Natural killer cell (primary cell): ENCODE measurements around the gene NDUFA3. TPM values are rescaled to one million over a fixed set of nuclear protein-coding genes. Genes with fewer than 3 reads are reported as not detected.

Experiments
- ATAC-seq, 3 donors: fragments of 150-1000 bp in 2 of 3; fragments of 200-7000 bp in 1 of 3; cut with Tn5 transposase; 1 replicate in 1 of 3; 2 replicates in 2 of 3; pipeline ENCODE4 v1.10.0; 2021; ENCODE audit warnings: mild to moderate bottlenecking in 2 of 3, moderate library complexity in 2 of 3
- DNase-seq, 2 donors: peaks; one replicate each; pipeline versions ENCODE4 v3.0.0 to v3.0.0-alpha.2; 2013 to 2021; ENCODE audit warnings: mixed read lengths in 1 of 2
- H3K27ac ChIP-seq: one replicate; pipeline ENCODE4 v1.5.1; 2013; ENCODE audit warnings: mild to moderate bottlenecking, low read length
- H3K27me3 ChIP-seq: one replicate; pipeline ENCODE4 v1.6.1; 2013; ENCODE audit warnings: low read length; ENCODE audit not compliant: control insufficient read depth, insufficient read depth
- H3K36me3 ChIP-seq: one replicate; pipeline ENCODE4 v1.6.1; 2013; ENCODE audit warnings: low read length; ENCODE audit not compliant: control insufficient read depth, insufficient read depth
- H3K4me1 ChIP-seq: one replicate; pipeline ENCODE4 v1.6.1; 2013; ENCODE audit warnings: low read length; ENCODE audit not compliant: control insufficient read depth, insufficient read depth
- H3K4me3 ChIP-seq: one replicate; pipeline ENCODE4 v1.5.1; 2013; ENCODE audit warnings: low read length
- H3K9me3 ChIP-seq: one replicate; pipeline ENCODE4 v1.6.1; 2013; ENCODE audit warnings: low read length; ENCODE audit not compliant: control insufficient read depth, insufficient read depth
- H3K27ac Mint-ChIP-seq, 2 donors: one replicate each; pipeline ENCODE4 v1.8.0; 2022; ENCODE audit warnings: mild to moderate bottlenecking in 2 of 2, mixed read lengths in 2 of 2, moderate library complexity in 1 of 2
- H3K27me3 Mint-ChIP-seq, 2 donors: one replicate each; pipeline ENCODE4 v1.8.0; 2022; ENCODE audit warnings: low read depth in 2 of 2, mixed read lengths in 2 of 2
- H3K36me3 Mint-ChIP-seq: one replicate; pipeline ENCODE4 v1.8.0; 2022; ENCODE audit warnings: mixed read lengths
- H3K4me1 Mint-ChIP-seq, 2 donors: one replicate each; pipeline ENCODE4 v1.8.0; 2022; ENCODE audit warnings: mixed read lengths in 2 of 2
- H3K4me3 Mint-ChIP-seq: one replicate; pipeline ENCODE4 v1.8.0; 2022; ENCODE audit warnings: mild to moderate bottlenecking, moderate library complexity, mixed read lengths
- H3K9me3 Mint-ChIP-seq, 2 donors: one replicate each; pipeline ENCODE4 v1.8.0; 2022; ENCODE audit warnings: mixed read lengths in 2 of 2
- WGBS: methylation state at CpG from one replicate; pipeline ENCODE4 v1.1.7; 2013; ENCODE audit warnings: missing lambda C conversion rate; ENCODE audit not compliant: insufficient coverage; 5-methylcytosine and 5-hydroxymethylcytosine counted together
- intact Hi-C: fragments of 100-400 bp; cut with micrococcal nuclease; formaldehyde crosslinking; loops from one replicate; pipeline ENCODE4 v1.14.2; 2022
- total RNA-seq, 4 donors: library from RNA; stranded (reverse); fragments of 120-200 nt in 1 of 4; gene quantifications; one replicate each; pipeline versions ENCODE4 v1.2.3 to v1.2.4, GENCODE V29; 2013 to 2022
- TF ChIP-seq, protein P1 (sequence below): fragments of 200-600 bp; IDR thresholded peaks from one replicate; pipeline ENCODE4 v1.8.0; 2022; ENCODE audit warnings: antibody characterized with exemption

NDUFA3 gene
- total RNA-seq, 3 donors from 2014 or later (not counting 1 experiment from before 2014, with no cell fraction given), result 48.4 to 91.9 (median 71.4) TPM

- TF ChIP-seq, protein P1, sequence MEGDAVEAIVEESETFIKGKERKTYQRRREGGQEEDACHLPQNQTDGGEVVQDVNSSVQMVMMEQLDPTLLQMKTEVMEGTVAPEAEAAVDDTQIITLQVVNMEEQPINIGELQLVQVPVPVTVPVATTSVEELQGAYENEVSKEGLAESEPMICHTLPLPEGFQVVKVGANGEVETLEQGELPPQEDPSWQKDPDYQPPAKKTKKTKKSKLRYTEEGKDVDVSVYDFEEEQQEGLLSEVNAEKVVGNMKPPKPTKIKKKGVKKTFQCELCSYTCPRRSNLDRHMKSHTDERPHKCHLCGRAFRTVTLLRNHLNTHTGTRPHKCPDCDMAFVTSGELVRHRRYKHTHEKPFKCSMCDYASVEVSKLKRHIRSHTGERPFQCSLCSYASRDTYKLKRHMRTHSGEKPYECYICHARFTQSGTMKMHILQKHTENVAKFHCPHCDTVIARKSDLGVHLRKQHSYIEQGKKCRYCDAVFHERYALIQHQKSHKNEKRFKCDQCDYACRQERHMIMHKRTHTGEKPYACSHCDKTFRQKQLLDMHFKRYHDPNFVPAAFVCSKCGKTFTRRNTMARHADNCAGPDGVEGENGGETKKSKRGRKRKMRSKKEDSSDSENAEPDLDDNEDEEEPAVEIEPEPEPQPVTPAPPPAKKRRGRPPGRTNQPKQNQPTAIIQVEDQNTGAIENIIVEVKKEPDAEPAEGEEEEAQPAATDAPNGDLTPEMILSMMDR, result no peak
- H3K4me1 Mint-ChIP-seq, result peaks cover 39 to 65% of the 10 kb centered on the region in 2 donors
Measured at GRCh38 chr19:54142166-54142780, 39.6 kb downstream of the NDUFA3 start.

DNA sequence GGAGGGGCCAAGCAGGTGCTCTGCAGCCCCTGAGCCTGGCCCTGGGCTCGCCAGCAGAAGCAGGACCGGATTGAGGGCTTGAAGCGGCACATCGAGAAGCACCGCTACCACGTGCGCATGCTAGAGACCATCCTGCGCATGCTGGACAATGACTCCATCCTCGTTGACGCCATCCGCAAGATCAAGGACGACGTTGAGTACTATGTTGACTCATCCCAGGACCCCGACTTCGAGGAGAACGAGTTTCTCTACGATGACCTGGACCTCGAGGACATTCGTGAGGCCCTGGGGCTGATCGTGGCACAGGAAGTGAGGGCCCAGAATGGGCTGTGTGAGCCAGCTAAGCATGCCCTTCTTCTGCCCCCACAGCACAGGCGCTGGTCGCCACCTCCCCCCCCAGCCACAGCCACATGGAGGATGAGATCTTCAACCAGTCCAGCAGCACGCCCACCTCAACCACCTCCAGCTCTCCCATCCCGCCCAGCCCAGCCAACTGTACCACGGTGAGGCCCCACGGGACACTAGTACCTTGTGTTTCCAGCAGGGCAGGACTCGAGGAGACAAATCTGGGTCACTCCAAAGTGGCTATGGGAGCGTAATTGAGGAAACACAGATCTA lies 43.0 kb downstream of the NDUFA3 start:
- Mint-ChIP-seq H3K27me3 (no peaks in the 10 kb centered on the region), H3K27ac (no peak overlapping the region), H3K4me3 (no peak overlapping the region), H3K36me3 (peaks cover 7% of the 10 kb centered on the region), H3K9me3 (no peaks in the 10 kb centered on the region), H3K4me1 (peaks cover 21 to 46% of the 10 kb centered on the region in 2 donors)
- Histone ChIP-seq H3K27ac (no peak overlapping the region), H3K4me1 (peaks cover 1% of the 10 kb centered on the region), H3K27me3 (no peaks in the 10 kb centered on the region), H3K36me3 (peaks cover 76% of the 10 kb centered on the region), H3K4me3 (no peak overlapping the region), H3K9me3 (no peaks in the 10 kb centered on the region)
- WGBS, result 90% methylated on average over 28 of the region's 28 CpGs
- TF ChIP-seq, protein P1, result no peak
- intact Hi-C loops, result no loop called here
- ATAC-seq (no peak), DNase-seq (no peak)

More at GRCh38 chr19:54142166-54142780, 39.6 kb downstream of the NDUFA3 start:
- Histone ChIP-seq H3K36me3 (peaks cover 50% of the 10 kb centered on the region), H3K27ac (no peak overlapping the region), H3K4me1 (peaks cover 26% of the 10 kb centered on the region), H3K4me3 (no peak overlapping the region), H3K9me3 (no peaks in the 10 kb centered on the region), H3K27me3 (no peaks in the 10 kb centered on the region)
- Mint-ChIP-seq H3K4me3 (no peak overlapping the region), H3K9me3 (no peaks in the 10 kb centered on the region), H3K27ac (peak overlapping the region in 1 of 2 donors; percentile 60), H3K36me3 (no peaks in the 10 kb centered on the region), H3K27me3 (no peaks in the 10 kb centered on the region)
- intact Hi-C loops, result no loop called here
- DNase-seq (no peak), ATAC-seq (no peak)
- WGBS, result 86% methylated on average over 7 of the region's 7 CpGs

GRCh38 chr19:54147676-54148075 lies 45.0 kb downstream of the NDUFA3 start:
- WGBS, result 100% methylated on average over 3 of the region's 3 CpGs
- no peak overlapping the region for H3K27ac Mint-ChIP-seq

More at GRCh38 chr19:54147676-54148075, 45.0 kb downstream of the NDUFA3 start:
- Histone ChIP-seq H3K4me3 (no peak overlapping the region), H3K36me3 (peaks cover 88% of the 10 kb centered on the region), H3K4me1 (no peaks in the 10 kb centered on the region), H3K9me3 (no peaks in the 10 kb centered on the region), H3K27ac (no peak overlapping the region), H3K27me3 (no peaks in the 10 kb centered on the region)
- Mint-ChIP-seq H3K4me1 (peaks cover 5 to 31% of the 10 kb centered on the region in 2 donors), H3K9me3 (no peaks in the 10 kb centered on the region), H3K27me3 (no peaks in the 10 kb centered on the region), H3K36me3 (peaks cover 7% of the 10 kb centered on the region), H3K4me3 (no peak overlapping the region)
- intact Hi-C loops, result no loop called here
- TF ChIP-seq, protein P1, result no peak
- DNase-seq, result no peak
- ATAC-seq, result no peak
